GM18520 (cell line): ENCODE results near the gene RAB3GAP1.
"Not testable (repeated sequence)": the region's sequence is repeated elsewhere in the genome, so short reads cannot be mapped to it uniquely, and the experiment has no call there.

Experiments
- ATAC-seq: cut with Tn5 transposase; IDR thresholded peaks from one replicate; pipeline ENCODE4 v1.9.1; 2021; ENCODE audit not compliant: unreplicated experiment

Gene RAB3GAP1

GRCh38 chr2:135099802-135100483 lies 47.9 kb downstream of the RAB3GAP1 start:
- ATAC-seq = no peak

GRCh38 chr2:135103843-135104242 lies 51.8 kb downstream of the RAB3GAP1 start:
- no peak for ATAC-seq

- ATAC-seq = not testable (repeated sequence)
Observed at GRCh38 chr2:135105513-135106316, 53.6 kb downstream of the RAB3GAP1 start.

GRCh38 chr2:135113322-135113721 lies 61.2 kb downstream of the RAB3GAP1 start:
- no peak for ATAC-seq

GRCh38 chr2:135119582-135119981 lies 67.5 kb downstream of the RAB3GAP1 start:
- ATAC-seq = no peak

- ATAC-seq = no peak
Observed at GRCh38 chr2:135121016-135121657, 69.0 kb downstream of the RAB3GAP1 start.

GRCh38 chr2:135121658-135122039 lies 69.6 kb downstream of the RAB3GAP1 start:
- not testable (repeated sequence) for ATAC-seq

- no peak for ATAC-seq
Observed at GRCh38 chr2:135124924-135125886, 73.1 kb downstream of the RAB3GAP1 start.

GRCh38 chr2:135125940-135126339 lies 73.8 kb downstream of the RAB3GAP1 start:
- no peak for ATAC-seq

GRCh38 chr2:135130751-135131150 lies 78.7 kb downstream of the RAB3GAP1 start:
- no peak for ATAC-seq

GRCh38 chr2:135132314-135132713 lies 80.2 kb downstream of the RAB3GAP1 start:
- ATAC-seq = no peak

- no peak for ATAC-seq
Observed at GRCh38 chr2:135140606-135141005, 88.5 kb downstream of the RAB3GAP1 start.

- no peak for ATAC-seq
Observed at GRCh38 chr2:135142323-135142722, 90.2 kb downstream of the RAB3GAP1 start.

- no peak for ATAC-seq
Observed at GRCh38 chr2:135144343-135144742, 92.3 kb downstream of the RAB3GAP1 start.

GRCh38 chr2:135149251-135149650 lies 97.2 kb downstream of the RAB3GAP1 start:
- ATAC-seq = no peak

GRCh38 chr2:135150725-135151124 lies 98.6 kb downstream of the RAB3GAP1 start:
- ATAC-seq = no peak

- no peak for ATAC-seq
Observed at GRCh38 chr2:135151615-135152014, 99.5 kb downstream of the RAB3GAP1 start.

- no peak for ATAC-seq
Observed at GRCh38 chr2:135152361-135152760, 100.3 kb downstream of the RAB3GAP1 start.

- ATAC-seq = no peak
Observed at GRCh38 chr2:135154962-135155361, 102.9 kb downstream of the RAB3GAP1 start.

- no peak for ATAC-seq
Observed at GRCh38 chr2:135157856-135158255, 105.8 kb downstream of the RAB3GAP1 start.

- ATAC-seq = no peak
Observed at GRCh38 chr2:135159191-135159590, 107.1 kb downstream of the RAB3GAP1 start.
